H1 (cell line): ENCODE results near the gene PCDH20. TPM values are rescaled to one million over a fixed set of nuclear protein-coding genes. Genes with fewer than 3 reads are reported as not detected.
"Not testable (repeated sequence)": the region's sequence is repeated elsewhere in the genome, so short reads cannot be mapped to it uniquely, and the experiment has no call there.

Experiments used
- CTCF ChIA-PET: fragments of 300-600 bp; sonication (Branson Sonifier 250); formaldehyde crosslinking; loops from one replicate; lab custom pipeline; 2021; ENCODE audit not compliant: partially characterized antibody; lab: Charles Lee
- POLR2A ChIA-PET: fragments of 300-600 bp; sonication (Branson Sonifier 250); formaldehyde crosslinking; loops from one replicate; lab custom pipeline; 2021; ENCODE audit warnings: inconsistent platforms; ENCODE audit not compliant: partially characterized antibody; lab: Charles Lee
- DNase-seq, 2 experiments: peaks; one replicate each; pipeline versions ENCODE4 v3.0.0 to v3.0.0-alpha.2; 2010 to 2022; ENCODE audit warnings: low spot score in 2 of 2, low read depth in 1 of 2, mixed read lengths in 1 of 2
- FAIRE-seq: peaks from 2 replicates; lab custom pipeline; 2011; peaks lifted over from hg19 to GRCh38; lab: Jason Lieb, UNC
- H2AFZ ChIP-seq: 2 replicates; pipeline ENCODE4 v1.8.1; 2012; ENCODE audit warnings: low read length, inconsistent platforms
- H2AK5ac ChIP-seq: 2 replicates; pipeline ENCODE4 v1.6.1; 2013; ENCODE audit warnings: low read depth, low read length
- H2BK120ac ChIP-seq: replicated peaks from 2 replicates; pipeline ENCODE3; 2013; ENCODE audit warnings: low read depth, low read length, inconsistent platforms
- H2BK12ac ChIP-seq: 2 replicates; pipeline ENCODE4 v1.6.1; 2013; ENCODE audit warnings: low read depth, low read length
- H2BK15ac ChIP-seq: 2 replicates; pipeline ENCODE4 v1.6.1; 2013; ENCODE audit warnings: low read length
- H2BK20ac ChIP-seq: 2 replicates; pipeline ENCODE4 v1.6.1; 2013; ENCODE audit warnings: low read length
- H2BK5ac ChIP-seq: 2 replicates; pipeline ENCODE4 v1.6.1; 2013; ENCODE audit warnings: low read depth, low read length
- H3K14ac ChIP-seq: 2 replicates; pipeline ENCODE4 v1.6.1; 2013; ENCODE audit warnings: inconsistent platforms; ENCODE audit not compliant: insufficient read length
- H3K18ac ChIP-seq: 2 replicates; pipeline ENCODE4 v1.6.1; 2013; ENCODE audit warnings: low read length; ENCODE audit errors: extremely low read depth
- H3K23ac ChIP-seq: 2 replicates; pipeline ENCODE4 v1.6.1; 2013; ENCODE audit warnings: inconsistent platforms; ENCODE audit not compliant: insufficient read length
- H3K23me2 ChIP-seq: 2 replicates; pipeline ENCODE4 v1.6.1; 2013; ENCODE audit warnings: low read depth, low read length
- H3K27ac ChIP-seq: 2 replicates; pipeline ENCODE4 v1.6.1; 2011; ENCODE audit warnings: low read depth, low read length, inconsistent platforms
- H3K27me3 ChIP-seq, 4 experiments: replicated peaks in 1 of 4; 1 replicate in 1 of 4; 2 replicates in 3 of 4; pipeline versions ENCODE4 v1.6.1 to v1.8.1; 2011 to 2013; ENCODE audit warnings: low read length in 3 of 4, mild to moderate bottlenecking in 3 of 4, inconsistent platforms in 2 of 4, mixed read lengths in 2 of 4, moderate library complexity in 1 of 4; ENCODE audit not compliant: control insufficient read depth in 3 of 4, insufficient read depth in 3 of 4; ENCODE audit errors: extremely low read depth in 1 of 4
- H3K36me3 ChIP-seq, 4 experiments: 2 replicates each; pipeline versions ENCODE4 v1.6.1 to v1.8.1; 2011 to 2013; ENCODE audit warnings: mild to moderate bottlenecking in 4 of 4, low read length in 3 of 4, moderate library complexity in 2 of 4, control low read depth in 1 of 4, inconsistent platforms in 1 of 4; ENCODE audit not compliant: insufficient read depth in 4 of 4, control insufficient read depth in 2 of 4
- H3K4ac ChIP-seq: replicated peaks from 2 replicates; pipeline ENCODE3; 2013; ENCODE audit warnings: low read length, low read depth, mixed read lengths, inconsistent platforms; ENCODE audit not compliant: insufficient read length
- H3K4me1 ChIP-seq, 4 experiments: replicated peaks in 1 of 4; 1 replicate in 1 of 4; 2 replicates in 3 of 4; pipeline versions ENCODE4 v1.6.1 to v1.8.1; 2011 to 2013; ENCODE audit warnings: low read length in 3 of 4, inconsistent platforms in 2 of 4, mixed read lengths in 1 of 4; ENCODE audit not compliant: insufficient read depth in 4 of 4, control insufficient read depth in 3 of 4
- H3K4me2 ChIP-seq, 2 experiments: 2 replicates each; pipeline versions ENCODE4 v1.6.1 to v1.8.1; 2011 to 2013; ENCODE audit warnings: low read depth in 2 of 2, low read length in 2 of 2, control low read depth in 1 of 2, inconsistent platforms in 1 of 2, mild to moderate bottlenecking in 1 of 2; ENCODE audit not compliant: insufficient read depth in 1 of 2
- H3K4me3 ChIP-seq, 4 experiments: fragments of 200-600, 300-600 bp in 1 of 4; sonication (generic), shearing (Covaris generic), sonication (Bioruptor Twin) in 1 of 4; 2 replicates each; pipeline versions ENCODE4 v1.5.1 to v1.8.1; 2011 to 2016; ENCODE audit warnings: low read length in 4 of 4, low read depth in 3 of 4, control low read depth in 2 of 4, inconsistent platforms in 2 of 4, mild to moderate bottlenecking in 2 of 4, mixed read lengths in 1 of 4, moderate library complexity in 1 of 4; ENCODE audit not compliant: insufficient read depth in 2 of 4; ENCODE audit errors: extremely low read depth in 1 of 4
- H3K56ac ChIP-seq: replicated peaks from 2 replicates; pipeline ENCODE3; 2013; ENCODE audit warnings: low read depth, mild to moderate bottlenecking, mixed read lengths, low read length, inconsistent platforms; ENCODE audit not compliant: insufficient read length
- H3K79me1 ChIP-seq: 2 replicates; pipeline ENCODE4 v1.6.1; 2013; ENCODE audit warnings: low read depth, low read length, control low read depth
- H3K79me2 ChIP-seq, 2 experiments: 2 replicates each; pipeline versions ENCODE4 v1.6.1 to v1.8.1; 2012 to 2013; ENCODE audit warnings: low read length in 2 of 2, mild to moderate bottlenecking in 2 of 2, inconsistent platforms in 1 of 2; ENCODE audit not compliant: insufficient read depth in 2 of 2, control insufficient read depth in 1 of 2
- H3K9ac ChIP-seq, 4 experiments: replicated peaks in 1 of 4; 1 replicate in 1 of 4; 2 replicates in 3 of 4; pipeline versions ENCODE4 v1.6.1 to v1.8.1; 2011 to 2013; ENCODE audit warnings: low read depth in 3 of 4, low read length in 3 of 4, control low read depth in 2 of 4, mild to moderate bottlenecking in 2 of 4, moderate library complexity in 2 of 4, inconsistent platforms in 1 of 4; ENCODE audit errors: extremely low read depth in 1 of 4
- H3K9me3 ChIP-seq, 2 experiments: 2 replicates each; pipeline versions ENCODE4 v1.6.1 to v1.8.1; 2012 to 2013; ENCODE audit warnings: mild to moderate bottlenecking in 2 of 2, moderate library complexity in 2 of 2, control low read depth in 1 of 2, inconsistent platforms in 1 of 2, low read depth in 1 of 2, low read length in 1 of 2, mixed read lengths in 1 of 2; ENCODE audit not compliant: insufficient read depth in 2 of 2
- H4K20me1 ChIP-seq, 2 experiments: replicated peaks in 1 of 2; 2 replicates each; pipeline versions ENCODE3 to v1.8.1; 2011 to 2013; ENCODE audit warnings: inconsistent platforms in 2 of 2, low read length in 2 of 2, mild to moderate bottlenecking in 1 of 2; ENCODE audit not compliant: insufficient read depth in 2 of 2, control insufficient read depth in 1 of 2
- H4K5ac ChIP-seq: 2 replicates; pipeline ENCODE4 v1.6.1; 2013; ENCODE audit warnings: low read length, low read depth, mixed read lengths, inconsistent platforms; ENCODE audit not compliant: insufficient read length
- H4K8ac ChIP-seq: 2 replicates; pipeline ENCODE4 v1.8.0; 2013; ENCODE audit warnings: mild to moderate bottlenecking, moderate library complexity, low read length, inconsistent platforms; ENCODE audit not compliant: insufficient read depth; ENCODE audit errors: extremely low read depth
- H4K91ac ChIP-seq: replicated peaks from 2 replicates; pipeline ENCODE3; 2013; ENCODE audit warnings: low read length, mixed read lengths, inconsistent platforms; ENCODE audit not compliant: insufficient read length
- ASH2L ChIP-seq: fragments of 200-600, 300-600 bp; sonication (generic); IDR thresholded peaks from one replicate; pipeline ENCODE4 v1.7.1; 2017; ENCODE audit warnings: low read length
- JUN ChIP-seq: IDR thresholded peaks from 2 replicates; pipeline ENCODE4 v1.6.1; 2011; ENCODE audit warnings: low read depth, mild to moderate bottlenecking, improper control_type of control experiment, low read length
- SIRT6 ChIP-seq: IDR thresholded peaks from one replicate; pipeline ENCODE4 v1.7.1; 2012; ENCODE audit warnings: low read length, inconsistent platforms
- WGBS, 2 experiments: shearing (Covaris generic) in 1 of 2; methylation state at CpG; one replicate each; pipeline versions ENCODE4 v1.1.6 to v1.1.7; 2013 to 2015; ENCODE audit warnings: low lambda C conversion rate in 2 of 2, mixed read lengths in 2 of 2, inconsistent platforms in 1 of 2, low coverage in 1 of 2, missing lambda C conversion rate in 1 of 2; ENCODE audit not compliant: insufficient replicate concordance in 2 of 2, insufficient coverage in 1 of 2, insufficient read length in 1 of 2; ENCODE audit errors: extremely low coverage in 1 of 2, missing lambda C conversion rate in 1 of 2; 5-methylcytosine and 5-hydroxymethylcytosine counted together
- polyA plus RNA-seq, 7 experiments: library from polyadenylated mRNA; depleted of rRNA in 3 of 7; stranded (reverse) in 5 of 7; unstranded in 2 of 7; fragments of >200 nt in 5 of 7; fragments of 200-250 nt in 2 of 7; gene quantifications; 1 replicate in 5 of 7; 2 replicates in 1 of 7; 4 replicates in 1 of 7; pipeline versions ENCODE4 v1.2.1 to v1.2.3, GENCODE V29; 2011 to 2013; ENCODE audit warnings: missing spikeins in 2 of 7, mixed read lengths in 2 of 7
- total RNA-seq: library from RNA; stranded (reverse); fragmentation: NEBNext Ultra II Directional; extraction: Animal tissue kit (Norgen Biotek cat#: 25700); gene quantifications from 2 replicates; pipeline ENCODE4 v1.2.1, GENCODE V29; 2021

PCDH20 gene
- total and polyA plus RNA-seq, 2 of the 8 experiments (the other 6 are each of a cell fraction or from before 2014, with no cell fraction given) = 0.65 to 2.2 TPM

DNA sequence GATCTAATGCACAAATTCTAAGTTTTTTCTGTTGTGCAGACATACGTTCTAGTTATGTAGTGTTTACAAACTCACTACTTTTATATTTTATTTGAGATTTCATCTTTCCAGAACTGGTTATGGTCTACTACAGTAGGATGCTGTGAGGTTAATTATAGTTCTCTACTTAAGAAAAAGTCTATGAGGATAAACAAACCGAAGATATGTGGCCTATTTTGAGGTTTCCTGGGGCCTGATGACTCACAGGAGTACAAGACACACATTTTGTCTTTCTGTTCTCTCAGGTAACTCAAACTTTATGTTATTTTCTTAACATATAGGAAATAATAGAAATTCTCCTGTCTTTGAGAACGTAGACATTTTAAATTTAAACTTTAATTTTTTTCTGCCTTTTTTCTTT is 45.1 kb downstream of the PCDH20 start (continued):
- TF ChIP-seq JUN (no peak), SIRT6 (no peak), ASH2L (no peak)

- H3K23me2 ChIP-seq, H3K79me1 ChIP-seq, H3K23ac ChIP-seq, POLR2A ChIA-PET, H2BK5ac ChIP-seq, H4K91ac ChIP-seq, H2BK120ac ChIP-seq, CTCF ChIA-PET, H2AK5ac ChIP-seq, H3K18ac ChIP-seq, H3K27me3 ChIP-seq, H3K27ac ChIP-seq, H3K56ac ChIP-seq, H4K20me1 ChIP-seq, H2BK15ac ChIP-seq, DNase-seq, H3K4me1 ChIP-seq, H2BK12ac ChIP-seq, H2BK20ac ChIP-seq, H3K14ac ChIP-seq, H3K9me3 ChIP-seq, H3K4ac ChIP-seq, H3K9ac ChIP-seq, H3K36me3 ChIP-seq, FAIRE-seq, H3K4me2 ChIP-seq, H4K8ac ChIP-seq, H3K79me2 ChIP-seq, H4K5ac ChIP-seq, H3K4me3 ChIP-seq, H2AFZ ChIP-seq: not testable (repeated sequence)
- WGBS, 2 experiments = 76% methylated on average over 2 of the region's 5 CpGs; no CpG with 5 or more reads in 1 of the 2 experiments
Measured at GRCh38 chr13:61364690-61365089, 51.0 kb downstream of the PCDH20 start.
